ENCODE data around the gene S100A5.

The S100A5 gene

GRCh38 chr1:153557877-153558276 lies 17.1 kb upstream of the S100A5 start:
- DNase-seq (ENCODE audit: low read depth, low spot score): no peak
- Histone ChIP-seq H3K9ac (ENCODE audit: insufficient read length, low read depth) (no peak overlapping the region), H3K27me3 (ENCODE audit: insufficient read depth, insufficient read length) (no peaks in the 10 kb centered on the region), H3K36me3 (ENCODE audit: insufficient read depth, insufficient read length, low read length) (no peaks in the 10 kb centered on the region), H3K4me1 (ENCODE audit: insufficient read depth, insufficient read length) (no peaks in the 10 kb centered on the region), H3K4me3 (ENCODE audit: insufficient read length, low read depth) (no peak overlapping the region), H3K9me3 (ENCODE audit: insufficient read depth, low read length) (no peaks in the 10 kb centered on the region)
- TF ChIP-seq ZNF274 (IDR thresholded peaks at IDR 0.05; ENCODE audit: low read depth, low read length) (no peak), SUZ12 (IDR thresholded peaks at IDR 0.05; ENCODE audit: extremely low read depth, insufficient read depth, insufficient read length) (no peak), YY1 (IDR thresholded peaks at IDR 0.05; ENCODE audit: insufficient read depth, insufficient read length) (no peak)

DNA sequence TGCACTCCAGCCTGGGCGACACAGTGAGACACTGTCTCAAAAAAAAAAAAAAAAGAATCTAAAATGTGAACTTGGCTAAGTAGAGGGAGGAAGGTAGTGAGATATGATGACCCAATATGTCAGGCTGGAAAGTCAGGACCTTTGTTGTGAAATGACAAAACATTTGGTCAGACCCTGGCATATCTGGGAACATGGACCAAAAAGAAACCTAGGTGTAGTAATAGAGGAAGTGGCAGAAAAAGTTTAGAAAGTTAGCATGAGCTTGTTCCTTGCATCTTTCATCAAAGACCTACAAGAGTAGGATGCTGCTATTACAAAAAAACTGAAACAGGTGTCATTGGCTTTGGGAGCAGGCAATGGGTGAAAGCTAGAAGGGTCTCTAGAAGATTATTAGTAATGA lies 15.6 kb upstream of the S100A5 start:
- Histone ChIP-seq H3K9ac (ENCODE audit: insufficient read length, low read depth) (no peak overlapping the region), H3K36me3 (ENCODE audit: insufficient read depth, insufficient read length, low read length) (no peaks in the 10 kb centered on the region), H3K4me1 (ENCODE audit: insufficient read depth, insufficient read length) (no peaks in the 10 kb centered on the region), H3K9me3 (ENCODE audit: insufficient read depth, low read length) (no peaks in the 10 kb centered on the region), H3K27me3 (ENCODE audit: insufficient read depth, insufficient read length) (no peaks in the 10 kb centered on the region), H3K4me3 (ENCODE audit: insufficient read length, low read depth) (no peak overlapping the region)
- TF ChIP-seq YY1 (IDR thresholded peaks at IDR 0.05; ENCODE audit: insufficient read depth, insufficient read length) (no peak), ZNF274 (IDR thresholded peaks at IDR 0.05; ENCODE audit: low read depth, low read length) (no peak), SUZ12 (IDR thresholded peaks at IDR 0.05; ENCODE audit: extremely low read depth, insufficient read depth, insufficient read length) (no peak)
- DNase-seq (ENCODE audit: low read depth, low spot score): no peak

DNA sequence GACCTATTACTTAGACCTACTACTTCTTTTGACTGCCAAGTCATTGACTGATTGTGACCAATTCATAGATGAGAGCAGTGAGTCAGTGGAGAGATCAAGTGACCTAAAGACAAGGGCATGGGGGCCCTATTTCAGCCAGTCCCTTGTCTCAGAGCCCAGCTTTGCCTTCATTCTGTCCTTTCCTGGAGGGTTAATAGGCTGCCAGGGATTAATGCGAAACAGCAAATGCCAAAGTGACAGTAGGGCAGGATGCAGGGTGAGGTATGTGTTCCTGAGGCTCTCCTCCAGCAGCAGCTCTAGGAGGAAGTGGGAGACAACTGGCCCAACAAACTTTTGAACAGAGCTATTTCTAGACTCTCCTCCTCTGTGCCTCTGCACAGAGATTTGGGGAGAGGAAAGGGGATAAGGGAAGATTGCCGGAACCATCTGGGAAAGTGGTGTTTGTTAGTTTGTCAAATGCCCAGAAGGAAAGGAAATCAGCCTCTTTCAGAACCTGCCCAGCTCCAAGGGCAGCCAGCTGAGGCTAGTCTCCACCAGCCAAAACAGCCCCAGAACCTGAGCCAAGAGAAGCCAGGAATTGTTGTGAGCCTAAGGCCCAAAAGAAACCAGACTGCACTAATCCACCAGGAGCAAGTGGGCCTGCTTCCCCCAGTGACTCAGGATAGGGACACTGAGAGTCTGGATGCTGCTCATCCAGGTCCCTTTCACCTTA lies 13.3 kb upstream of the S100A5 start:
- H3K36me3 ChIP-seq (ENCODE audit: insufficient read depth, insufficient read length, low read length): no peaks in the 10 kb centered on the region
- no peaks in the 10 kb centered on the region for H3K27me3 ChIP-seq (ENCODE audit: insufficient read depth, insufficient read length)
- H3K9me3 ChIP-seq (ENCODE audit: insufficient read depth, low read length): no peaks in the 10 kb centered on the region
- DNase-seq (ENCODE audit: low read depth, low spot score): no peak
- no peak overlapping the region for H3K9ac ChIP-seq (ENCODE audit: insufficient read length, low read depth)
- no peak overlapping the region for H3K4me3 ChIP-seq (ENCODE audit: insufficient read length, low read depth)
- no peak for TF ChIP-seq SUZ12 (IDR thresholded peaks at IDR 0.05; ENCODE audit: extremely low read depth, insufficient read depth, insufficient read length)
- no peak for TF ChIP-seq ZNF274 (IDR thresholded peaks at IDR 0.05; ENCODE audit: low read depth, low read length)
- no peak for TF ChIP-seq YY1 (IDR thresholded peaks at IDR 0.05; ENCODE audit: insufficient read depth, insufficient read length)
- H3K4me1 ChIP-seq (ENCODE audit: insufficient read depth, insufficient read length): peaks cover 15% of the 10 kb centered on the region

- H3K4me3 ChIP-seq (ENCODE audit: insufficient read length, low read depth): no peak overlapping the region
- H3K9me3 ChIP-seq (ENCODE audit: insufficient read depth, low read length): no peaks in the 10 kb centered on the region
- H3K4me1 ChIP-seq (ENCODE audit: insufficient read depth, insufficient read length): peaks cover 23% of the 10 kb centered on the region
- H3K9ac ChIP-seq (ENCODE audit: insufficient read length, low read depth): no peak overlapping the region
- no peak for DNase-seq (ENCODE audit: low read depth, low spot score)
- no peaks in the 10 kb centered on the region for H3K36me3 ChIP-seq (ENCODE audit: insufficient read depth, insufficient read length, low read length)
- TF ChIP-seq YY1 (IDR thresholded peaks at IDR 0.05; ENCODE audit: insufficient read depth, insufficient read length) (no peak), SUZ12 (IDR thresholded peaks at IDR 0.05; ENCODE audit: extremely low read depth, insufficient read depth, insufficient read length) (no peak), ZNF274 (IDR thresholded peaks at IDR 0.05; ENCODE audit: low read depth, low read length) (no peak)
- no peaks in the 10 kb centered on the region for H3K27me3 ChIP-seq (ENCODE audit: insufficient read depth, insufficient read length)
Observed at GRCh38 chr1:153553096-153553495, 12.4 kb upstream of the S100A5 start.

- Histone ChIP-seq H3K27me3 (ENCODE audit: insufficient read depth, insufficient read length) (no peaks in the 10 kb centered on the region), H3K4me1 (ENCODE audit: insufficient read depth, insufficient read length) (peaks cover 29% of the 10 kb centered on the region), H3K9me3 (ENCODE audit: insufficient read depth, low read length) (no peaks in the 10 kb centered on the region), H3K4me3 (ENCODE audit: insufficient read length, low read depth) (no peak overlapping the region), H3K36me3 (ENCODE audit: insufficient read depth, insufficient read length, low read length) (no peaks in the 10 kb centered on the region), H3K9ac (ENCODE audit: insufficient read length, low read depth) (no peak overlapping the region)
- no peak for DNase-seq (ENCODE audit: low read depth, low spot score)
- no peak for TF ChIP-seq YY1 (IDR thresholded peaks at IDR 0.05; ENCODE audit: insufficient read depth, insufficient read length)
- no peak for TF ChIP-seq ZNF274 (IDR thresholded peaks at IDR 0.05; ENCODE audit: low read depth, low read length)
- no peak for TF ChIP-seq SUZ12 (IDR thresholded peaks at IDR 0.05; ENCODE audit: extremely low read depth, insufficient read depth, insufficient read length)
Observed at GRCh38 chr1:153552335-153552734, 11.6 kb upstream of the S100A5 start.

DNA sequence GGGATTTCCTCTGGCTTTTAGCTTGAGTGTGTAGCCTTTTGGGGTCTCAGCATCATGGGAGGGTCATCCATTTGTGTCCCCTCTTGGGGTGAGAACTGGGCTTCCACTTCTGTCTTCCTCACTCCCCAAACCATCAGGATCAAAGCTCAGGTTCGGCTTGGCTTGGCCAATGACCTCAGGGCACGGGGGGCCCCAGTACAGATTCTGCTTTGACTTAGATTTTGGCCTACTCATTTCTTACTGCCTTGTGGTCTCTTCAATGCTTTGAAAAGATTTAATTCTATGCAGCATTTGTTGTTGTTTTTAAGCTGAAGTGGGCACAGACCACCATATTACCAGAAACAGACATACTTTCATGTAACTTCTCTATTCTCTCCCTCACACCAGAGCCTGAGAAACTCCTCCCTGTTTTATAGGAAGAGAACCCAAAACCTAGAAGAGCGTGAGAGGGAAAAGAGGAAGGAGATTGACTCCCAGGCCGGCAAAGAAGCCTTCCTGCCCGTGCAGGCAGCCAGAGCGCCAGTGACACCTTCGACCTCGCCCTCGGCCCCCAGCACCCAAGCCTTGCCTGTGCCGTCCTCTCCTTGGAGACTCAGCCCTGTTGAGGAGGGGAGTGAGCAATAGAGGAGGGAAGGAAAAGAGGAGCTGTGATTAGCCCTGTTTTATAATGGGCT lies 10.2 kb upstream of the S100A5 start:
- H3K9ac ChIP-seq (ENCODE audit: insufficient read length, low read depth): no peak overlapping the region
- no peak for DNase-seq (ENCODE audit: low read depth, low spot score)
- H3K4me3 ChIP-seq (ENCODE audit: insufficient read length, low read depth): no peak overlapping the region
- TF ChIP-seq ZNF274 (IDR thresholded peaks at IDR 0.05; ENCODE audit: low read depth, low read length): no peak
- TF ChIP-seq YY1 (IDR thresholded peaks at IDR 0.05; ENCODE audit: insufficient read depth, insufficient read length): no peak
- no peak for TF ChIP-seq SUZ12 (IDR thresholded peaks at IDR 0.05; ENCODE audit: extremely low read depth, insufficient read depth, insufficient read length)
- H3K36me3 ChIP-seq (ENCODE audit: insufficient read depth, insufficient read length, low read length): no peaks in the 10 kb centered on the region
- no peaks in the 10 kb centered on the region for H3K27me3 ChIP-seq (ENCODE audit: insufficient read depth, insufficient read length)
- H3K4me1 ChIP-seq (ENCODE audit: insufficient read depth, insufficient read length): peaks cover 32% of the 10 kb centered on the region
- H3K9me3 ChIP-seq (ENCODE audit: insufficient read depth, low read length): no peaks in the 10 kb centered on the region

DNA sequence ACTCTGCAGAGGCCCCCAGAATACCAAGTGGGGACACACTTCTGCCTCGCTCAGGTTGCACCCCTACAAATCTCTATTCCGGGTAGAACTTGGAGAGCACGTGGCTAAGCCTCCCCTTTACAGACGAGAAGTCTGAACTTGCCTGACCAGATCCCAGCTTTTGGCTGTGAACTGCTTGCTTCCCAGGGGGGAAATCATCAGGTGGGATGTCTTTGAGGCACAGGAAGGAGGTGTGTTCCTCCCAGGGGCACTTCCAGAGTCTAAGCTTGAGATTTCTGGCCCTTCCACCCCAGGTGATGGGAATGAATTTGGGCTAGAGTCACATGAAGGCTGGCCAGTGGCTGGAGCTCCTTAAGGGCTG lies 9.6 kb upstream of the S100A5 start:
- Histone ChIP-seq H3K9me3 (ENCODE audit: insufficient read depth, low read length) (no peaks in the 10 kb centered on the region), H3K36me3 (ENCODE audit: insufficient read depth, insufficient read length, low read length) (no peaks in the 10 kb centered on the region), H3K9ac (ENCODE audit: insufficient read length, low read depth) (no peak overlapping the region), H3K4me1 (ENCODE audit: insufficient read depth, insufficient read length) (peaks cover 38% of the 10 kb centered on the region), H3K27me3 (ENCODE audit: insufficient read depth, insufficient read length) (no peaks in the 10 kb centered on the region), H3K4me3 (ENCODE audit: insufficient read length, low read depth) (no peak overlapping the region)
- TF ChIP-seq ZNF274 (IDR thresholded peaks at IDR 0.05; ENCODE audit: low read depth, low read length): no peak
- no peak for TF ChIP-seq YY1 (IDR thresholded peaks at IDR 0.05; ENCODE audit: insufficient read depth, insufficient read length)
- TF ChIP-seq SUZ12 (IDR thresholded peaks at IDR 0.05; ENCODE audit: extremely low read depth, insufficient read depth, insufficient read length): no peak
- DNase-seq (ENCODE audit: low read depth, low spot score): no peak

Data from NT2/D1 (cell line).